Peyer's patch (tissue), 4 donors: Measurements from ENCODE around the gene SSH2. TPM values are rescaled to one million over a fixed set of nuclear protein-coding genes. Genes with fewer than 3 reads are reported as not detected.
"Not testable (repeated sequence)": the region's sequence is repeated elsewhere in the genome, so short reads cannot be mapped to it uniquely, and the experiment has no call there.

Experiments
- DNase-seq, 3 donors: peaks; one replicate each; pipeline ENCODE4 v3.0.0-alpha.2; 2017 to 2019
- H3K27ac ChIP-seq, 4 donors: fragments of 200-600 bp; sonication (generic); one replicate each; pipeline ENCODE4 v1.5.1; 2016 to 2019
- H3K27me3 ChIP-seq, 2 donors: fragments of 200-600 bp; sonication (generic); one replicate each; pipeline ENCODE4 v1.5.1; 2019
- H3K36me3 ChIP-seq, 3 donors: fragments of 200-600 bp; sonication (generic); one replicate each; pipeline ENCODE4 v1.5.1; 2016 to 2019
- H3K4me1 ChIP-seq, 4 donors: fragments of 200-600 bp; sonication (generic); one replicate each; pipeline ENCODE4 v1.5.1; 2016 to 2019
- H3K4me3 ChIP-seq, 4 donors: fragments of 200-600 bp; sonication (generic); 1 replicate in 3 of 4; 2 replicates in 1 of 4; pipeline ENCODE4 v1.5.1; 2016 to 2019; ENCODE audit warnings: mild to moderate bottlenecking in 1 of 4
- H3K9me3 ChIP-seq, 4 donors: fragments of 200-600 bp; sonication (generic); one replicate each; pipeline ENCODE4 v1.5.1; 2016 to 2019; ENCODE audit warnings: mild to moderate bottlenecking in 1 of 4
- CTCF ChIP-seq, 6 experiments: fragments of 450-650 bp in 4 of 6; fragments of 200-600 bp in 2 of 6; sonication (generic) in 1 of 6; IDR thresholded peaks; one replicate each; pipeline ENCODE4 v1.5.1; 2017 to 2019; ENCODE audit warnings: antibody characterized with exemption in 6 of 6, mild to moderate bottlenecking in 3 of 6, moderate library complexity in 1 of 6
- POLR2A ChIP-seq, 2 donors: fragments of 450-650 bp; IDR thresholded peaks; one replicate each; pipeline ENCODE4 v1.5.1; 2017; ENCODE audit warnings: antibody characterized with exemption in 2 of 2, mild to moderate bottlenecking in 2 of 2, moderate library complexity in 2 of 2
- total RNA-seq, 4 donors: library from RNA; depleted of rRNA; stranded (reverse); fragments of >200 nt; gene quantifications; one replicate each; pipeline ENCODE4 v1.1.0, GENCODE V29; 2016

SSH2 gene
- total RNA-seq, 4 donors from 2014 or later, result 45.4 to 139 (median 58.2) TPM

GRCh38 chr17:29903471-29903870 lies 26.6 kb downstream of the SSH2 start:
- no peak for DNase-seq
- TF ChIP-seq CTCF (IDR thresholded peaks at IDR 0.05) (no peak), POLR2A (IDR thresholded peaks at IDR 0.05) (no peak)
- H3K36me3 ChIP-seq, result no peaks in the 10 kb centered on the region
- no peaks in the 10 kb centered on the region for H3K4me1 ChIP-seq
- H3K27me3 ChIP-seq, result no peaks in the 10 kb centered on the region
- no peaks in the 10 kb centered on the region for H3K9me3 ChIP-seq
- H3K27ac ChIP-seq, result no peak overlapping the region
- no peak overlapping the region for H3K4me3 ChIP-seq

GRCh38 chr17:29897136-29897535 lies 32.9 kb downstream of the SSH2 start:
- H3K9me3 ChIP-seq, H3K4me1 ChIP-seq, H3K36me3 ChIP-seq, H3K27ac ChIP-seq, DNase-seq, H3K27me3 ChIP-seq, H3K4me3 ChIP-seq: not testable (repeated sequence)

- DNase-seq, result no peak
- H3K9me3 ChIP-seq, result no peaks in the 10 kb centered on the region
- TF ChIP-seq CTCF (IDR thresholded peaks at IDR 0.05), result no peak
- no peak overlapping the region for H3K4me3 ChIP-seq
- no peaks in the 10 kb centered on the region for H3K27me3 ChIP-seq
- no peak overlapping the region for H3K27ac ChIP-seq
- no peaks in the 10 kb centered on the region for H3K36me3 ChIP-seq
- no peaks in the 10 kb centered on the region for H3K4me1 ChIP-seq
Measured at GRCh38 chr17:29892201-29892600, 37.8 kb downstream of the SSH2 start.

GRCh38 chr17:29891131-29891530 lies 38.9 kb downstream of the SSH2 start:
- no peak for DNase-seq
- H3K4me3 ChIP-seq, result no peak overlapping the region
- no peak overlapping the region for H3K27ac ChIP-seq
- TF ChIP-seq CTCF (IDR thresholded peaks at IDR 0.05) (no peak), POLR2A (IDR thresholded peaks at IDR 0.05) (no peak)
- no peaks in the 10 kb centered on the region for H3K36me3 ChIP-seq
- H3K27me3 ChIP-seq, result no peaks in the 10 kb centered on the region
- no peaks in the 10 kb centered on the region for H3K9me3 ChIP-seq
- no peaks in the 10 kb centered on the region for H3K4me1 ChIP-seq

GRCh38 chr17:29885031-29885640 lies 44.9 kb downstream of the SSH2 start:
- Histone ChIP-seq H3K4me3 (no peak overlapping the region), H3K4me1 (no peaks in the 10 kb centered on the region), H3K9me3 (no peaks in the 10 kb centered on the region), H3K27ac (no peak overlapping the region), H3K27me3 (no peaks in the 10 kb centered on the region), H3K36me3 (no peaks in the 10 kb centered on the region)
- no peak for DNase-seq
- TF ChIP-seq CTCF (IDR thresholded peaks at IDR 0.05), result no peak
- TF ChIP-seq POLR2A (IDR thresholded peaks at IDR 0.05), result no peak

GRCh38 chr17:29883497-29883896 lies 46.5 kb downstream of the SSH2 start:
- TF ChIP-seq CTCF (IDR thresholded peaks at IDR 0.05) (no peak), POLR2A (IDR thresholded peaks at IDR 0.05) (no peak)
- H3K4me1 ChIP-seq, result no peaks in the 10 kb centered on the region
- H3K27me3 ChIP-seq, result no peaks in the 10 kb centered on the region
- no peaks in the 10 kb centered on the region for H3K9me3 ChIP-seq
- H3K36me3 ChIP-seq, result no peaks in the 10 kb centered on the region
- no peak overlapping the region for H3K27ac ChIP-seq
- DNase-seq, result no peak
- no peak overlapping the region for H3K4me3 ChIP-seq
